HG03439 (cell line): Measurements from ENCODE around the gene CRTC3.
"Not testable (repeated sequence)": the region's sequence is repeated elsewhere in the genome, so short reads cannot be mapped to it uniquely, and the experiment has no call there.

ENCODE experiments used
- ATAC-seq: cut with Tn5 transposase; IDR thresholded peaks from one replicate; pipeline ENCODE4 v1.9.1; 2021; ENCODE audit warnings: mild to moderate bottlenecking, moderate library complexity; ENCODE audit not compliant: unreplicated experiment

Gene CRTC3

DNA sequence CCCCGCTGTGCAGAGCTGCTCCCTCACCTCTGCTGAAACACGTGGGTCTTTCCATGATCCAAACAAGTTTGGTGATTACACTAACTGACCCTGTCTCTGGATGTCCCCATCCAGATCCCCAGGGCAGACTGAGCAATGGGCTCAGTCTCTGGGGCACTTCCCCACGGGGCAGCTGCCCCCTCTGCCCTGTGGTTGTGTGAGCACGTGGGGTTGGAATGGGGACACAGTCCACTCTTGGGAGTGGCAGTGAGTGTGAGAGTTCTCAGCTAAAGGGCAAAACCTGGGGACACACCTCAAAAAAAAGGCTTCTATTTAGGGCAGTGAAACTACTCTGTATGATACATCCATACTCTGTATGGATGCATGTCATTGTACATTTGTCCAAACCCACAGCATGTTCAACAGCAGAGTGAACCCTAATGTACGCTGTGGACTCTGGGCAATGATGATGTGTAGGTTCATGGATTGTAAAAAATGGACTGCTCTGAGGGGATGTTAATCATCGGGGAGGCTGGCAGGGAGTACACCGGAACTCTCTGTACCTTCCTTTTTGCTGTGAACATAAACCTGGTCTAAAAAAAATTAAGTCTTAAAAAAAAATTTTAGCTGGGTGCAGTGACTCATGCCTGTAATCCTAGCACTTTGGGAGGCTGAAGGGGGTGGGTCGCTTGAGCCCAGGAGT, 137.5 kb downstream of the CRTC3 start:
- no peak for ATAC-seq

DNA sequence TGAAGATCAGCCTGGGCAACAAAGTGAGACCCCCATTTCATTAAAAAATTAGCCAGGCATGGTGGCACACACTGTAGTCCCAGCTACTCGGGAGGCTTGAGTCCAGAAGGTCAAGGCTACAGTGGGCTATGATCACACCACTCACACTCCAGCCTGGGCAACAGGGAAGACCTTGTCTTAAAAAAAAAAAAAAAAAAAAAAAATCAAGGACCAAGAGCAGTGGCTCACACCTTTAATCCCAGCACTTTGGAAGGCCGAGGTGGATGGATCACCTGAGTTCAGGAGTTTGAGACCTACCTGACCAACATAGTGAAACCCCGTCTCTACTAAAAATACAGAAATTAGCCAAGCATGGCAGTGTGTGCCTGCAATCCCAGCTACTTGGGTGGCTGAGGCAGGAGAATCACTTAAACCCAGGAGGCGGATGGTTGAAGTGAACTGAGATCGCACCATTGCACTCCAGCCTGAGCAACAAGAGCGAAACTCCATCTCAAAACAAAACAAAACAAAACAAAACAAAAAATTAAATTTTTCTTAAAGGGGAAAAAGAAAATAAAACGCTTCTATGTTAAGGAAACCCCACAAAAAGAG, 138.1 kb downstream of the CRTC3 start:
- not testable (repeated sequence) for ATAC-seq

DNA sequence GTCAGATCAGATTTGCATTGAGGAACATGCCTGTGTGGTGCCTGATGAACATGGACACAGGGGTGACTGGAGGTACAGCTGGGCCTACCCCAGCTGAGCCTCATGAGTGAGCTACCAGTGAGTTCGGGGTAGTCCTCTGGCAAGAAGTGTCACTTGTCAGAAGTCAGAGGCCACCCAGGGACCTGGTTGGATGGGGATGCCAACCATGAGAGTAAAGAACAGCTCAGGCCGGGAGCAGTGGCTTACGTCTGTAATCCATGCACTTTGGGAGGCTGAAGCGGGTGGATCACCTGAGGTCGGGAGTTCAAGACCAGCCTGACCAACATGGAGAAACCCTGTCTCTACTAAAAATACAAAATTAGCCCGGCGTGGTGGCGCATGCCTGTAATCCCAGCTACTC, 140.9 kb downstream of the CRTC3 start:
- ATAC-seq = not testable (repeated sequence)

DNA sequence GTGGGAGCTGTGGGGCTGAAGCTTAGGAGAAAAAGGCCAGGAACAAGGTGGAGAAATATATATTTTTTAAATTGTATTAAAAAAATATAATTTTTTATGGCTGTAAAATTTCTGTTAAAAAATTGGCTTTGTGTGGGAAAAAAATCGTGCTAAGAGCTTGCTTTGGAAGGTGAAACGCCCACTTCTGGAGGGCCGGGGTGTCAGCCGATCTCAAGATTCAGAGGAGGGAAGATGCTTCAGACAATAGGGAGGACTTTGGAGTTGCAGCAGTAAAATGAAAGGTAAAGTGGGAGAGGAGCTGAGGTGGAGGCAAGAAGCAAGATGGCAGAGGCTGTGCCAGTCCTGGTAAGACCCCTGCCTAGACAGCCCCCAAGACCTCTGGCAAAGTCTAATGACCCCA, 141.5 kb downstream of the CRTC3 start:
- no peak for ATAC-seq

DNA sequence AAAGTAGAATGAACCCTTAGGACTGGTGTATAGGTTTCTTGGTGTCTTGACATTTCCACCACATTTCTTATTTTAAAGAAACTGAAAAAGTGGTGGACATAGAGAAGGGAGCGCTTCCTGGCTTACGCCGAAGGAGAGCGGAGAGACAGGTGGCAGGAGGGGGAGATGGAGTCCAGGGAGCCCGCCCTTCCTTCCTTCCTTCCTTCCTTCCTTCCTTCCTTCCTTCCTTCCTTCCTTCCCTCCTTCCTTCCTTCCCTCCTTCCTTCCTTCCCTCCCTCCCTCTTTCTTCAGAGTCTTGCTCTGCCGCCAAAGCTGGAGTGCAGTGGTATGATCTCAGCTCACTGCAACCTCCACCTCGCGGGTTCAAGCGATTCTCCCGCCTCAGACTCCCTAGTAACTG, 143.6 kb downstream of the CRTC3 start:
- not testable (repeated sequence) for ATAC-seq

DNA sequence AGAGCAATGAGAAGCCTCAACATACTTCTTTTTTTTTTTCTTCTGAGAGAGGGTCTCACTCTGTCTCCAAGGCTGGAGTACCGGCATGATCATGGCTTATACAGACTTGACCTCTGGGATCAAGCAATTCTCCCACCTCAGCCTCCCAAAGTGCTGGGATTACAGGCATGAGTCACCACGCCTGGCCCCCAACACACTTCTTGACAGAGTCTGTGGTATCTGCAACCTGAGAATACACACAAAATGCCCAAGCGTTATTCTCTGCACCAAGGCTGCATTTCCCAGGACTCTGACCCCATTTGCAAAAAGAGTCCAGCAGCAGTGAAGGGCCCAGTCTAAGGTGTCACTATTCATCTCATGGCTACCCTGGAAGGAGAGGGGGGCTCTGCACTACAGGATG, 144.8 kb downstream of the CRTC3 start:
- ATAC-seq = no peak

DNA sequence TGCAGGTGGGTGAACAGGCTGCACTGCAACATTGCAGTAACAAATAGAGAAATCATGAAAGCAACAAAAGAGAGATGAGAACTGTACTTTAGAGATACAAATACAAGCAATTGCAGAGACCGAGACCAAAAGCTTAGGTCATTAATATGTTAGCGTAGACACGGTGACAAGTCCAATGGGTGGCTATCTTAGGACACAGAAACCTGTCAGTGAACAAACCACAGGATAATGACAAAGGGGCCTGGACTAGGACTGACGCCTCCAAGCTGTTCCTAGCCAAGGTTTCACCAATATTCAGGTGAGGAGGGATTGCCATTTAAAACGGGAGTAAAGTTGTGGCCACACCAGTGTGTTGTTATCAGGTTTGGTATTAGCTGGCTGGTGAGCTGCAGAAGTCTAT, 145.7 kb downstream of the CRTC3 start:
- ATAC-seq = no peak

DNA sequence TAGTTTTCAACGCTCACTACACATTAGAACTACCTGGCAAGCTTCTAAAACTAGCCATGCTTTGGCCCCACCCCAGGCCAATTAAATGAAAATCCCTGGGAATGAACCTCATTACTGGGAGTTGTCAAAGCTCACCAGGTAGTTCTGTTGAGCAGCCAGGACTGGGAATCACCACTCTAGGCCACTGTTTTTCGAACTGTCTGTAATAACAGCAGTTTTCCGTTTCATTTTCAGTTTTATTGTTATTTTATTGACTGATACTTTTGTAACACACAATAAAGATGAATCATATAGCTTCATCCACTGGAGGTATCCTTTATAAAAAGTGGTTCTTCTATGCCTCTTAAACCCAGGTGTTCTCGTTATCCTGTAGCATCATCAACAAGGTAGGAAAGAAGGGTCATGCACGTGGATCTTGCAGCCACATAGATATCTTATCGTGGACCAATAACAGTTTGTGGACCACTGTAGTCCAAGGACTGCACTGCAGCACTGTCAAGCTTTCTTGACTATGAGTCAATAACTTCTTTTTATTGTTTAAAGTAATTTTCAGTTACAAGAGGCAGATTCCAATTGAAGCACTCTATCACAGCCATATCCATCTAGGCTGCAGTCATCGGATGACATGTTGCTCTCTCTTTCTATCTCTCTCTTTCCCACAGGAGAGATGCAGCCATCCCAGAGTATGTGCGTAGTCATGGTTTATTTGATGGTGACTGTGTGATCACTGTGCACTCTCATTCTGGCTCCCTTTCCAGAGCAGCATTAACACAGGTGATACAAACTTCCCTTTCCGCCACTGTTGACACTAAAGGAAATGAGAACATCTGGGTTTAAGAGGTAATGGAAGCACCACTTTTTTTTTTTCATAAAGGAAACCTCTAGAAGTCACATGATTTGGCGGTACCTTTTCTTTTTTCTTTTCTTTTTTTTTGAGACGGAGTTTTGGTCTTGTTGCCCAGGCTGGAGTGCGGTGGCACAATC, 148.4 kb downstream of the CRTC3 start:
- ATAC-seq = no peak

- no peak for ATAC-seq
Measured at GRCh38 chr15:90679959-90680358, 150.2 kb downstream of the CRTC3 start.

DNA sequence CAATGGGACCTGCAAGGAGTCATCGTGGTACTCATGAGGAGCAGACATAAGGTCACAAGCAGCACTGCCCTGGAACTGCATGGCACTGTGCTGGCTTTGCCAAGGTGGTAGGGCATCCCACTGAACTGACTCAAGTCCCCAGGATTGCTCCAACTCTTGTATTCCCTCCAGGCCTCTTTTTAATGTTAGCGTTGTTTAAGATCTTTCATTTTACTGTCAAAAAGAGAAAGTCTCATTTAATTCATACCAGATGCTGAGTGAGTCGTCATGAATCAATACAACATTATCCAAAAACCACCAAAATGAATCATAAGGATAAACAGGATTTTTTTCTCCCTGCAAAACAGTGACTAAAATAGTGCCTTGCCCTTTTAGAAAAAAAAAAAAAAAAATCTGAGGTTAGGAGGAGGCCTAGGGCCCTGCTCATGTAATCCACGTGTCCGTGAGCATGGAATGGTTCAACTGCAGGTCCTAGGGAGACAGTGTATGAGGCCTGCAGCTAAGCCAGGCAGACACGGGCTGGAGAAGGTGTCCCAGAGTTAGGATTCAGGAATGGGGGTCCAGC, 150.7 kb downstream of the CRTC3 start:
- no peak for ATAC-seq

DNA sequence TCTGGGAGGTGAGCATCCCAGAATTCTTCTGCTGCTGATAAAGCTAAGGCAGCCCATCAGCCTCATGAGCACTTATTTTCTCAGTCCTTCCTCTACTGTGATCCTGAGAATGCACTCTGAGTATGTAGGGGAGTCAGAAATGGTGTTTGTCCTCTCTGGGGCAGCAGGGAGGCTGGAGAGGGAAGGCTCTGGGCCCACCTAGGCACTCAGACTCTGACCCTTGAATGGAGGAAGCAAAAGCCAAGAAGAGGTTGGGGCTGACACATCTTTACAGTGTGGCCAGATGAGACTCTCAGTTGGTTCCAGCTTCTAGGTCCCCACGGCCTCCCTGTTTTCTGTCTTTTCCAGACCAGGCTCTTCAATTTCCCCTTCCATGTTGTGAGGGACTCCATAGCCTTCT, 151.3 kb downstream of the CRTC3 start:
- no peak for ATAC-seq

- ATAC-seq = no peak
Measured at GRCh38 chr15:90681480-90681879, 151.8 kb downstream of the CRTC3 start.

DNA sequence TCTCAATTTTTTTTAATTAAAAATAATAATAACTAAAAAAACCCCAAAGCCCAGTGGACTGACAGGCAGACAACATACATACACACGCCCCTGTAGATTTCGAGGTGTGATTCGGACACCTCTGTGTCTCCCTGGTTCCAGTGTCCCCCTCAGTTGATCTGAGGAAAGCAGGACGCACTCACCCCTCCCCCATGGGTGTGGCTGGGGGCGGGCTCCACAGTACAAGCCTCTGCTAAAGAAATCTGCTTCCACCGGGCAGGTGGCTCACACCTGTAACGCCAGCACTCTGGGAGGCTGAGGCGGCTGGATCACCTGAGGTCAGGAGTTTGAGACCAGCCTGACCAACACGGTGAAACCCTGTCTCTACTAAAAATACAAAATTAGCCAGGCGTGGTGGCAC, 153.6 kb downstream of the CRTC3 start:
- no peak for ATAC-seq

GRCh38 chr15:90683876-90684275, 154.2 kb downstream of the CRTC3 start:
- ATAC-seq = no peak

DNA sequence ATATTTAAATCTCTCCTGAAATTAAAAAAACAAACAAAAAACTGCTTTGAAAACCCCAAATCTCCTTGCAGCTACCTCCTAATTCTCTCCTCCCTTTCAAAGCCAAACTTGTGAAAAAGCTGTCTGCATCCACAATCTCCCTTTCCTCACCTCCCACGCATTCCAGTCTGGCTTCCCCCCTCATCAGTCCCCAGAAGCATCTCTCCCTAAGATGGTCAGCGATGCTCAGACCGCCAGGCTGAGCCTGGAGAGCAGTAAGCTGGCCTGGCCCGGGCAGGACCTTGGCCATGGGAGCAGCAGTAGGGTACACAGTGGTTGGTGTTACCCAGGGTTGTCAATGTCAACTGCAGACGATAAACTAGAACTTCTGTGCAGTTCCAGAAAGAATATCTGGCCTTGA, 154.6 kb downstream of the CRTC3 start:
- ATAC-seq = no peak

DNA sequence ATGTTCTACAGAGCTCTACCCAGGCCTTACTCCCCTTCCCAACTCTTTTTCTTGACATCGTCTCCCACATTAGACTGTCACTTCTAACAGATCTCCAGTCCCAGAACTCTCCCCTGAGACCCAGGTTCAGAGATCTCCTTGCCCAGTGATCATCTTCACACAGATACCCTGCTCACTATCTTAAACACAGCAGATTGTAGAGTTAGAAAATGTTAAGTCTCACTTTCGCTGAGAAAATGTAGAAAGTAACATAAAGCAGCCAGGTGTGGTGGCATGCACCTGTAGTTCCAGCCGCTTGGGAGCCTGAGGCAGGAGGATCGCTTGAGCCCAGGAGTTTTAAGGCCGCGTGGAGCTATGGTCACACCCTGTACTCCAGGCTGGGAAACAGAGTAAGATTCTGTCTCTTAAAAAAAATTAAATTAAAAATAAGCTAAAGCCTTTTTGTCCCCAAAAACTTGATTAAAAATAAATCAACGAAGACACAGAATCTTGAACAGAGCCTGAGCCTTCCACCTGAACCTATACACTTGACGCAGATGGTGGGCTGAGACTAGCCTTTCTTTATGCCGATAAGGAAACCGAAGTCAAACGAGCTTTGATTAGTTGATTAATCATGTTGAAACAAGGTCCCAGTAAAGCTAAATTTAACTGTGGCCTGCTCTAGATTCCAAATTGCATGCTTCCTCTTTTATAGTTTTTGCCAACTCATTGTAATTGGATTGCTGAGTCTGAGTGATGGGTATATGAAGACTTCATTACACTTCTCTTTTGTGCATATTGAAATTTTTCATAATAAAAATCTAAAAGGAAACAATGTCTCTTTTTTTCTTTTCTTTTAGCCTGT, 156.1 kb downstream of the CRTC3 start:
- peak; percentile 14 for ATAC-seq

DNA sequence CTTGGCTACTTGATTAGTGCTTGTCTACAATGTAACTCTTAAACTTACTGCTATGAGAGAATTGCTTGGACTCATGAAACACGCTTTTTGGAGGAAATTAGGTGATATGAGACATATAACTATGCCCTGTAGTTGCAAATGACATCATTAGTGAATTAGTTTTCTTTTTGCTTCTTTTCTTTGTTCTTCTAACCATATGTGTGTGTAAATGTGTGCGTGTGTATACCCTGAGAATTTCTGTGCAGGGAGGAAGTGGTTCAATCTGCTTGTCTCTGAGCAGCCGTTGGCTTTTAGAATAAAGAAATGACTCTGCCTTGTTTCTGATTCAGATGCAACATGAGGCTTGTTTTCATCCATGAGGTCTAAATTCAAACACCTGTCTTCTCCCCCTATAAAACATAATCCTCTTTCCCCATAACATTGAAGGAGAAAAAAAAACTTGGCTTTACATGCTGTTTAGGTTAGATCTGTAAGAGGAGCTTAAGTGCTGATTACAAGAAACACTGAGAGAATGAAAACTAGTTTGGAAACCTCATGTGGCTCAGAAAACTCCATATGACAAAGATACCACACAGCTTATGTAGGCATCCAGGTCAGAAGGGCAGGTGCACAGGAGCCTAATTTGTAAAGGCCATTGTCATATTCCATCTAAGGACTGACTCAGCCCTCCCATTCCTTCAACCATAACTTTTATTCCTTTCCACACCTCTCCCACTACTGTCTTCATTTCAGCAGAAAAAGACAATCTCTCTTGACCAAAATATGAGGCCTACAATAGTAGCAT, 156.9 kb downstream of the CRTC3 start:
- ATAC-seq = peak; percentile 74

DNA sequence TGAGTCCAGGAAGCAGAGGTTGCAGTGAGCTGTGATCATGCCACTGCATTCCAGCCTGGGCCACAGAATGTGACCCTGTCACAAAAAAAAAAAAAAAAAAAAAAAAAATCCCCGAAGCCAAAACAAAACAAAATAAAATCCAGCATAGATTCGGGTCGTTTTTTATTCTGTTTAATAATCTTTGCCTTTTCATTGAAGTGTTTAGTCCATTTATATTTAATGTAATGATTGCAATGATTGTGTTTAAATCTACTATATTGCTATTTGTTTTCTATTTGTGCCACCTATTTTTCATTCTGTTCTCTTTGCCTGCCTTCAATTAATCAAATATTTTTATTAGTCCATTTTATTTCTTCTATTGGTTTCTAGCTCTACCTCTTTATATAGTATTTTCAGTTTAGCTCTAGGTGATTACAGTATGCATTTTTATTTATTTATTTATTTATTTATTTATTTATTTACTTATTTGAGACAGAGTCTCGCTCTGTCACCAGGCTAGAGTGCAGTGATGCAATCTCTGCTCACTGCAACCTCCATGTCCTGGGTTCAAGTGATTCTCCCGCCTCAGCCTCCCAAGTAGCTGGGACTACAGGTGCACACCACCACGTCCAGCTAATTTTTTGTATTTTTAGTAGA, 159.7 kb downstream of the CRTC3 start:
- not testable (repeated sequence) for ATAC-seq

GRCh38 chr15:90690585-90690984, 160.9 kb downstream of the CRTC3 start:
- no peak for ATAC-seq
